Measurements from ENCODE around the gene KIRREL3.

KIRREL3 gene

DNA sequence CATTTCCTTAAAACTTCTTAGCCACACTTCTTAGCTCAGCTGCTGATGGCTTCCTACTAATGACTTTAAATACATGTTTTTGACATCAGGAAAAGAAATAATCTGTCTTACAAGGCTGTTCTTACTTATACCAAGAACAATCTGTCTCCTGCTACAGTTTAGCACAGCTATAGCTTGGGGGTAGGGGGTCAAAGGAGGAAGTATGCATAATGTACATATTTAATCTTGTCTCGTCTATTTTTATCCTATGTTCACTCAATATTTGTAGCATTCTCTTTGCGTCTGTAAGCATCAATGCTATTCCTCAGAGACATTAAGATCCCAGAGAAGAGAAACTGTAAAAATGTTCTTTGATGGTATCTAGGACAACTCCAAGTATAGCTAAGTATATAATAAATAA, 96.0 kb downstream of the KIRREL3 start:
- DNase-seq, result no peak

DNA sequence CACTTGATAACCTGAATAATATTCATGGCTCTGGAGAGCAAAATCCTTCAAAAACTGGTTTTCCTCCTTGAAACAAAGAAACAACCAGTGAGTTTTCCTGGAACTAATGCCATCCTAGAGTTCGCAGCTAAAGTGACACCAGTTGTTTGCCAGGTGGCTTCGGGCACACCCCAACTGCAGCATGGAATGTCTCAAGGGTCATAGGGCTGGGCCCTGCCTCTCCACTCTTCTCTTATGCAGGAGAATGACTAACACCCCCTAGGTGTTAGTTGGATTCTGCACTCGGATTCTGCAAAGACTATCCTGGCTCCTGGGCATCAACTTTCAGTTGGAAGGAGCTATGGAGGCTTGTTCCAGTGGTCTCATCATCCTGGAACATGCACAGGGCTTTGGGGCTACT, 98.8 kb downstream of the KIRREL3 start:
- no peak for DNase-seq

DNA sequence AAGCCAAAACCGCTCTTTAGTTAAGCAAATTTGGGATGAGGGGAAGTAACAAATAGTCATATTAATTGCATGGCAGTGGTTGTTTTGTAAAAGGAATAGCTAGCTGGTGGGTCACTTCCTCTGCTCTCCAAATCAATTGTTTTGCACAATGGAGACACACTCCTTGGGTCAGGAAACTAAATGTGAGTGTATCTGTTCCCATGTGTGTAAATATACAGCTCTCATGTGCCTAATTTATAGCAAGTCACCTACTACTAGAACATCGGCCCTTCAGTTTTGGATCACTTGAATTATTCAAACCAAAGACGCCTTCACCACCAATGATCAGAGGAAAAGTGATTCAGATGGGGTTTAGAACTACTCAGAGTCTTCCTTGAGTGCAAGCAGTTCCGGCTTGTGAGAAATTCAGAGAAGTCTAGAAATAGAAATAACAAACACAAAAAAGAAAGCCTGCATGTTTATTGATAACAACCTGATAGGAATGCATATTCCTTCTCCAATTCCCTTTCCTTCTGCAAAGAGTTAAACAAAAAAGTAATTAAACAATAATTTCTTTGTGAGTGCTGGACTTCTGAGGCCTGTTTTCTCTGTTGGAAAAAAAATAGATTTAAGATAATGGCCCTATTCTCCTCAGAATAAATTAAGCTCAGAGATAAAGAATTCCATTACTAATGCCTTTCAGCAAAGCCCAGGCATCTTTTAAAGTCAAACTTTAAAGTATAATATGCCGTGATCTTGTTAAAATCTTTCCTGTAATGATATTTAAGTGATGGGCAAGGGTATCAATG, 100.4 kb downstream of the KIRREL3 start:
- DNase-seq, result no peak

DNA sequence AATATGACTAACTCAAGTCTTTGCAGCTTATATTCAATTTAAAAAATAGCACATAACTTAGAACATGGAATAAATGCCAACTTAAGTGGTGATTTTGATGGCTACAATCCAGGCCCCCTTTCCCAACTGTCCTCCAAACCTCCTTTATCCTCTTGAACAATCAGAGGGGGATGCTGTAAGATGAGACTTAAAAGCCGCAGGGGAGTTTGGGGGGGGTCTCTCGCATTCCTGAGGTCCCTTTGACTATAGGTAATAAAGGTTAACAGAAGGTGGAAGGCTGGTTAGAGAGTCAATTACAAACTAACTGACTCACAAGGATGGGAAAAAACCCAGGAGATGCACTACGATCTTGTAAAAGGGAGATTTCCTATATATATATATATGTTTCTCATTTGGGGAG, 101.8 kb downstream of the KIRREL3 start:
- no peak for DNase-seq

DNA sequence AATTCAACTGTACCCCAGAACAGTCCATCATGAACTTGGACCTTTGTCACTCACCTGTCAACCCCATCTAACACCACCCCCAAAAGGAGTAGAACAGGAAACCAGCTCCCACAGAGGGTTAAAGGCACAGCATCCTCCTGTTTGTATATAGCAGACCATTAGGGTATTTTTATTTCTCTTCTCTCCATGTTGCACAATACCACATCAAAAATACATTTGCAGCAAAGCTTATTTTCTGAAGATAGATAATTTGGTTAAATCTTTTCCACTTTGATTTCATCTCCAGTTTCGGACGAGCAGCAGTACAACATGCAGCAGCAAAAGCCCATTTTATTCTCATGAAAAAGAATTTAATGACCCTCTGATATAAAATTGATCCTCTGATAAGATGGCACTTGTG, 103.1 kb downstream of the KIRREL3 start:
- DNase-seq, result no peak

DNA sequence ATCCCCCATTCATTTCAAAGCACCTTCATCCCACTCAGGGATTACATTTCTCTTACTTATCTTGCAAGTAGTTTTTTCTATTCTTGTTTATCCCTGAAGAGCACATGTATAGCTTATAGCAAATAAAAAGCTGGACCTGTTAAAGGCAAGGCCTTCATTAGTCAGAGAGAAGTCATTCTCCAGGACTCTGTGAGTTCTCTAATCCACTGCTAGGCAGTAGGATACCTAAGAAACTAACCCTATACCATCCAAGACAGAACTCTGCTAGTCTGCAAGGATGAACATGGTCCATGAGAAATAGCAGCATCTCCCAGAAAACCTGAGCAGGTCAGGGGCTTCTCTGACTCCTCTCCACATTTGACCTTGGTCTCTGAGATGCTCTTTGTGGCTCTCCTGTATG, 104.5 kb downstream of the KIRREL3 start:
- no peak for DNase-seq

DNA sequence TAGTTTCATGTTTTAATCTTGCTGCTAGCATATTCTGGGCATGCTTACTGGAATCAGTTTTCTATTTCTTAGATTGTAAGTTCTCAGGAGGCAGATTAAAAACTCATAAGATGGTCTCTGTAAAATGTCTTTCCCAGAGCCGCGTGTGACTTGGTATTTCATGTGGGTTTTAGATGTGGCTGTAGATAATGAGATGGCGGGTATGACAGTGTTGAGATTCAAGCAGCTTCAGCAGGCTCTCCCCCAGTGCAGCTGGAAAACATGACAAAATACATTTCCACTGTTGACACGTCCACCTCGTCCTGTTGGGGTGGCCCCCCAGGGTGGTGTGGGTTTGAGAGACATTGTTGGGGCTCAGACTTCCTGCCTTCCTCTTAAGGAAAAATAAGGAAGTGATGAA, 106.8 kb downstream of the KIRREL3 start:
- peak; percentile 9 for DNase-seq

DNA sequence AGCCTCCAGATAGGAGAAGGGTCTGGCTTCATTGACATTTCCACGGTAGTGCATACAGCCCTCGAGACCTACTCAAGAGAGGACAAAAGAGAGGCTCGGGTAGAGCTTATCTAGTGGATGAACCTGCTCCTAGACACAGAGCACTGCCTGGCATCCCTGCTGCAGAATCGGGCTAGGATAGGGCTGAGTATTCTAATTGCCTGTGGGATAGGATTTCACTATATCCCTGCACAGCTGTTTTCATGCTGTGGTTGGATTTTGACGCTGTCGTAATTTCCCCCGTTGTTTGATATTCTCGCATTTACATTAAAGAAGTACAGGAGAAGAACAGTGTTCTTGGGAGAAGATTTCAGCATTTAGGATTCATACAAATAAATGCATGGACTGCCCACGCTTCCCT, 107.8 kb downstream of the KIRREL3 start:
- no peak for DNase-seq

DNA sequence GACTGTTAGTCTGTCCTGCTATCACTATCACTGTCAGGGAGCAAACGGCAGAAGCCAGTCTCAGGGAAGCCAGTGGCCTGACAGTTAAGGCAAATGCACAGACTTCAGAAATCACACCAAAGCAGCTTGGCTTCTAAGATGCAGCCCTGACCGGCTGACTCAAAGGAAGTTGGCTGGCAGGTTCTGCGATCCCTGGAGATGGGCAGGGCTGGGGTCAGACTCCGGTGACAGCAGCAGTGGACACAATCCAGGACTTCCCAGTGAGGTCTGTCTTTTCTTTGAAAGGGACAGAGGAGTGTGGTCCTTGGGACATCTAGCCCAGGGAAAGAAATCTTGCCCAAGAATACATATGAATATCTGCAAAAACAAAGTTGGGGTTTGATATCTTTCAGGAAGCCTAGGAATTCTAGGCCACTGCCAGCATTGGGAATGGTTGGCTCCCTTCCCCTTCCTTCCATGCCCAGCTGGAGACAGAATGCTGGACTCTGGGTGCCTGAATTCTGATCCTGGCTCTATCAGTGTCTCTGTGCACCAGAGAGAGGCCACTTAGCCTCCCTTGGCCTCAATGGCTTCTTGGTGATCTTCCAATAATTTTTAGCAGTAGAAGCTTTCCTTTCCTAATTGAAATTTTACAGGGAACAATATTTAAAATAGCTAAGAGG, 108.9 kb downstream of the KIRREL3 start:
- no peak for DNase-seq

DNA sequence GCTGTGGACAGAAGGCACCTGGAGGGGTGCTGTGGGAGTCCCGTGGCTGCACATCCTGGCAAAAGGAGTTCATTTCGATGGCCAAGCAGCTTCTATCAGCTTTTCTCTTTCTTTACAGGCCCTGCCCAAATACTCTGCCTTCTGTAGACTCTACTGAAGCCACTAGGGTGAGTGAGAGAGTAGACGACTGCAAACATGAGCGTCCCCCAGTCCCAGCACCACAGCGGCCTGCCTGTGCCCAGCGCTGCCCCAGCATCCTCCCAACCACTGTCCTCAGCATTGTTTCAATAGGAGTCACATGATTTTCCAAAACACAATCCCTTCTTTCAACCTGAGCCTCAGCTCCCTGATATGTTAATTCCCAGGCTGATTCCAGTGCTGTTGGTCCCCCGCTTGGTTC, 110.0 kb downstream of the KIRREL3 start:
- no peak for DNase-seq

DNA sequence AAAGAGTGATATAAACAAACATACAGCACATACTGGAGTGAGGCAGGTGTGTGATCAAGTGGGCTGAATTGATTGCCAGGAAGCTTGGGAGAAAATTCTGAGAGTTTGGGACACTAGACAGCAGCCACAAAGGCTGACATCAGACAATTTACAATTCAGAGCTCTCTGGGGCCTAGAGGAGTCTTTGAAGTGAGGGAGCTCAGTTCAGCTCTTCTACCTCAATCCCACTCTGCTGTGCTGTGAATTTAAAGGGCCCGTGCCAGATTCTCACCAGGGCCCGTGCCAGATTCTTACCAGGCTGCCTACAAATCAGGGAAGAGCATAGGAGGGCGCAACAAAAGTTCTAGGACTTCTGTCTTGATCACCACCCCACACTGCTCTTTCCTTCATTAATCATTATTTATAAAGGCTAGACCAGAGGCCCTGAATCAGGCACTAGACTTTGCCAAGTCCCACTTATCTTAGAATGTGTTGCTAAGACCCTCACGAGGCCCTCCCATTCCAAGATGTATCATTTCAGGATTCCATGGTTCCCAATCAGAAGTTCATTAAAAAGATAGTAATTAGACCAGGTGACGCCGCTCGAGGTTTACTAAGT, 112.4 kb downstream of the KIRREL3 start:
- DNase-seq, result no peak

DNA sequence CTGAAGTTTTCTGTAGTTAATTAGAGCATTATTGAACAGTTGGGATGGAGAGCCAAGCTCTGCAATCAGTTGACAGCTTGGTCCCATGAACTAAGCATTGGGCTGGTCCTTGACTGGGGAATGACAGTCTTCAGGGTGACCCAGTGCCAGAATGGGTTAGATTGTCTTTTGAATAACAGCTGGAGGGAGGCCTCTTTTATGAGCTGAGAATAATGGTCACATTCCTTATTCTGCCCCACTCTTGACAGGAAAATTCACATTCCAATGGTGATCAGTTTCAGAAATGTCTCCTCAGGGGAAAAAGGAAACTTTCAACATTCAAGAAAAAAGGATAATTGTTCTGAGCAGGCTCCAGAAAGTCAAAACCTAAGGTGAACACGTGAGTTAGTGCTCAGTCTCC, 113.9 kb downstream of the KIRREL3 start:
- no peak for DNase-seq

DNA sequence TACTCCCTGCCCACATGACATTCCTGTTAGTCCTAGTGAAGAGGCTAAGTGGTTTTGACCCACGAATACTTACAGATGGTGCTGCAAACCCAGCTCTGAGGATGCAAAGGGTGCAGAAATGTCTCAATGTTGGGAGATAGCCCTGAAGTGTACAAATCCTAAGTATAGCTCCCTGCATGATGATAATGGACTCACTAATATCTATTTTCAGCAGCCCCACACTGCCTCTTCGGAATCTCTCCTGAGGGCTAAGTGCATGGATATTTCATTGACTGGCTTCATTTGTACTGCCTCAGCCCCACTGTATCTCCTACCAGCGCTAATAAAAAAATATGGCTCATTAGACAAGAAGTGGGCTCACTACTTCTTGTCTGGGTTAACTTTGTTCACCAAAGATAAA, 114.5 kb downstream of the KIRREL3 start:
- DNase-seq, result no peak

DNA sequence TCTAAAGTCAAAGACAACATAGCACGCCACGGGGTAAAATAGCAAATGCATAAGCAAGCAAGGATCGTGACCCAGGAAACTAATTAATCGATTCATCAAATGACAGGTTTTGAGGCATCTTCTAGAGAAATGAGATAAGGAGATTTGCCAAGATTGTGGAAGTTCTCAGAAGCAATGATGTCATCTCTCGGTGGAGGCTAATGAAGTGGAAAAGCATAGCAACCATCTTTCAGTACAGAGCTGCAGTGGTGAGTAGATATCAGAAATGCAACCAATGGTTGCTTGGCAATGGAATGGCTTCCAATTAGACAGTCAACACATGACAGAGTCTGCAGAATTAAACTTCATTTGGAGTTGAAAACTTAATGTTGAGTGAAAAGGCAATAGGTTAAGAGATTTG, 116.0 kb downstream of the KIRREL3 start:
- no peak for DNase-seq

DNA sequence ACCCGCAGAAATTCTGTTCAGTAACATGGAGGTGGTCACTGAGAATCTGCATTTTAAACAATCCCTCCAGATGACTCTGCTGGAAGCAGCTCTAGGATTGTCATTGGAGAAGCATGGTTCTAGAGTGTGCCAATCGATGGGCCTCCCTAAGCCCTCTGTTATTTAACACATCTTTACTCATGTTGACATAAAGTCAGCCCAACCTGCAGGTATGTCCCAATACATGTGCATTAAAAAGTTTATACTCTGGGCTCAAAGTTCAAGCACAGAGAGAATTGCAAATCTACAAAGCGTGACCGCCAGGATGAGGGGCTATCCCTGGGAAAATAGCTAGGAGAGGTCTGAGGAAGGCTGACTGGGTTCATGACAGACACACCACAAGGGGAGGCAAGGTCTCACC, 116.4 kb downstream of the KIRREL3 start:
- no peak for DNase-seq

DNA sequence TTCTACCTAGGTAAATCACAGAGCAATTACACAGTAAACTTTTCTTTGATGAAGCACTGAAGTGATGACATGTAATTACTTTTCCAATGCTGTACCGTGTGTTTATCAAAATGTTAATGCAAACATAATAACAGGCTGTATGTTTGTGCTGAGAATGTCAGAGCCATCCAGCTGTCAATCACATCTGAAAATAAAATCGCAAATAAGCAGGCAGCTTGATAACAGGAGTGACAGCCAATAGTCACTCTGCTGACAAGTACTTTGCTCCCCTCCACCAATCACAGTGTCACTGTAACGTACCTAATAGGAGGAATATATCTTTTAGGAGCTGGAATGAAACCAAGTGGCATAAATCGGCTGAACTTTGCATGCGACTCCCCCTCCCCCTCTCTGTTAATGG, 119.7 kb downstream of the KIRREL3 start:
- no peak for DNase-seq

DNA sequence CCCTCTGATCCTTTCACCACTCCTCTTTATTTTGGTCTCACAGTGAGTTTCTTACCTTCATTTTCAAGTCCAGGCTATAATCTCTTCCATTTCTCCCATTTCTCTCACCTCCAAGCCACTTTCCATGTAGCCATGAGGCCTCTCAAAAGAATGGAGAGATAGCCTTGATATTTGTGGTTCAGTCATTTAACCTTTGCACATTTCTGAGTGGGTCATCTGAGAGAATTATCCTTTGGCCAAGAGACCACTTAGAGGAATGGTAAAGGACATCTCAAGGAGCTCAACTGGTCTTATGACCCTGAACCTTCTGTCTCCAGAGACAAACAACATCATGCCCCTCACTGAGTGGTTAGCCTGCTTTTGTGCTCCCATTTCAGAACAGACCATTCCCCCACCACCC, 121.1 kb downstream of the KIRREL3 start:
- no peak for DNase-seq

DNA sequence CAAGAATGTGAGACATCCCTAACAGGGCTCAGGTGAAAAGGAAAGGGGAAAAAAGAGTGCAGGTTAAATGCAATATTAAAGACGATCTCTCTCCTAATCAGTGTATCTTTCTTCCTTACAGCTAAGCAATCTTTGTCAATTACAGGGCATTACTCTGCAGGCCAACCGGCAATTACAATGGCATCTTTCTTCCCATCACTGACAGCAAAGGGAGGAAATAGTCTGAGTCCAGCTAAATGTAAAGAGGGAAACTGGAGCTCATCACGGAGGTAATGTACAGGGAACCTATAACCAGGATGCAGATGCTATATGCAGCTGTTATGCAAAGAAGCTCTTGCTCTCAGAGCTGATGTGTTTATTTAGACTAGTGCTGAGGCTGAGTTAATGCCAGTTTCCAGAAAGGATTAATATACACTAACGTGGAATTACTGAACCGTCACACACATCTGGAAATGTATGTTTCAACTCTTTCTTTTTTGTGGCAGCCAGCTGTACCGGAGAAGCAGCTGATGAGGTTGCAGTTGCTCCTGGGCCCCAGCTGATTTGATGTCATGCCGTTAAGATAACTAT, 121.6 kb downstream of the KIRREL3 start:
- no peak for DNase-seq

DNA sequence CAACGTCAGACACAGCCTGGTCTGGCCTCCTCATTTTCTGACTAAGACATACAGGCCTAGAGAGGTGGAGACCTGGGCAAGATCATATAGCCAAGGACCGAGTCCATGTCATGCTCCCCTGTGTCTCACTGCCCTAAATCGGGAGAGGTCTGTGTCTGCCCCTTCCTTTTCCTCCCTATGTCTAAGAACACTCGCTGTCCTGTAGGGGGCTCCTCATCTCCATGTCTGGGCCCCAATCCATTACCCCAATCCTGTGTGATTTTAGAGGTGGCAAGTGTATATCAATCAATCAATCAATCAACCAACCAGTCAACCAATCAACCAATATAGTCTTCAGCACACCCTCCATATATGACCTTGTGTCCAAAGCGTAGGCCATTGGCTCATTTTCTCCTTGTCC, 125.7 kb downstream of the KIRREL3 start:
- DNase-seq, result peak; percentile 6

DNA sequence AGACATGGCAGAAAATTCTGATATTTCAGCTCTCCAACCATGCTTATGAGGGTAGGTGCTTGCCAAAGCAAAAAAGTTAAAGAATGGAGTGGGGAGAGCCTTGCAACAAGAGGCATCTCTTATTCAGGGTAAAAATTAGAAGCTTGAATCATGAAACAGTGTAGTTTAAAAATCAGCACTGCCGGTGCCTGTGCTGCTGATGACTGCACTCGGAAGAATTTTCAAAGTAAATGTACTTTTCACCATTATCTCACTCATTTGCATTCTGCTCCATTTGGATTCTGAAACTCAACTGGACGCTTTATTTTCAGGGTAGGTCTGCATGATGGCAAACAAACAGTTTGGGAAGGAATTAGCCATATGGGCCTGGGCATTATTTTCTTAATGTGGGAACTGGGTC, 126.3 kb downstream of the KIRREL3 start:
- DNase-seq, result no peak

DNA sequence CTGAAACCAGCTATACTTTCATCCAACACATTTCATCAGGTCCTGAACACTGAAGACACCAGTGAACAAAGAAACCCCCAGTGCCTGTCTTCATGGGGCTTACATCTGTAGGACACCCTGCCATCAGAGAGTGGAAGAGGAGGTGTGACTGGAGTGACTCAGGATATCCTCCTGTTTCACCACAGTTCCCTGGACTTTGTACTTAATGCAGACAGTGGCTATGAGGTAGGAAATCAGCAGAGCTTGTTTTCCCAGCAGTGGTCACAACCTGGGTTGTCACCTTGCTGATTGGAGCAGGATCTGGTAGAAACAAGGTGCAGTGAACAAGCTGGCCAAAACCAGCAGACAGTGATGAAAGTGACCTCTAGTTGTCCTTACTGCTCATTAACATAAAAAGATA, 128.8 kb downstream of the KIRREL3 start:
- no peak for DNase-seq

DNA sequence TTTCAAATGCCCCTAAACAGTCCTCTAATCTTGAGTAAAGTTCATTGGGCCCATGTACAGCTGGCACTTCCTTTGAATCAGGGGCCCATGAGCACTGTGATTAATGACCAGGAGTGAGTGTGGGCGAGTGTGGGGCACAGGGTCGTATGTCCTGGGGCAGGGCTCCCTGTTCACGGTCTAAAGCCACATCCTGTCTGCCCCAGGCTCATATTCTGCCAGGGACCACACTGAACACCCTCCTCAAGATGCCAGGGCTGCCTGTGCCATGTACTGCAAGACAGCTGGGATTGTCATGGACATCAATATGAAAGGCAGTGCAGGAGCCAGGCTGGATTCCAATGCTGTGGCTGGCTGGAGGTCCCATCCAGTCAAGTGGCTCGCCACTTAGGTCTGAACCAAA, 130.5 kb downstream of the KIRREL3 start:
- DNase-seq, result no peak

DNA sequence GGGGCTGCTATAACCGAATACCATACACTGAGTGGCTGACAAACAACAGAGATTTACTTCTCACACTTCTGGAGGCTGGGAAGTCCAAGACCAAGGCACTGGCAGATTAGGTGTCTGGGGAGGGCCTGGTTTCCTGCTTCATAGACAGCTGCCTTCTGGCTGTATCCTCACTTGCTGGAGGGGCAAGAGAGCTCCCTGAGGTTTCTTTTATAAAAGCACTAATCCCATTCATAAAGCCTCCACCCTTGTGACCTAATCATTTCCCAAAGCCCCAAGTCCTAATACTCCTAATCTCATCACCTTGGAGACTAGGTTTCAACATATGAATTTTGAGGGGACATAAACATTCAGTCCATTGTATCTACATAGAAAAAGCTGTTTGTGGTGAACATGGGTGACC, 131.8 kb downstream of the KIRREL3 start:
- DNase-seq, result no peak

DNA sequence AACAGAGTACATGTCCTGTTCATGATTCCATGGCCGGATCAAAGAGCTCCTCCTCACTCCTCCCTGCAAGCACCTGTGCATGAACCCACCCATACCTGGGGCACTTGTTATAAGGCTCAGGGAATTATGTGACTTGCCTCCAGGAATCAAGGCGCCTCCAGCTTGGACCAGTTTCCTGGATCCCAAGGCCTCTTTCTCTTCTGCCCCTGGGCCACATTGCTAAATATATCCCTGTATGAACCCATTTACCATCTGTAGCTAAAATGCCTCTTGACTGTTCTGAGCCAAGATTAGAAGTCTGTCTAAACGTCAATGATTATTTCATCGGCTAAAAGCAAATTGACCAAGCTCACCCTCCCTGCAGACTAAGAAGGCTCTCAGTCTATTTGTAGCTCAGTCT, 135.6 kb downstream of the KIRREL3 start:
- no peak for DNase-seq

All from activated CD4-positive, alpha-beta T cell treated with anti-CD3 and anti-CD28 coated beads, Interleukin-2, Interleukin-6, amounts not matched to agents 100 ng/mL and 50 ng/mL, durations not matched to agents 16 hours and 8 hours (primary cell).